Measurements from ENCODE around the gene WNT3A. TPM values are rescaled to one million over a fixed set of nuclear protein-coding genes. Genes with fewer than 3 reads are reported as not detected.
"Not testable (repeated sequence)": the region's sequence is repeated elsewhere in the genome, so short reads cannot be mapped to it uniquely, and the experiment has no call there.

WNT3A gene
- total and polyA plus RNA-seq, 9 of the 15 experiments (the other 6 are each of a cell fraction or from before 2014, with no cell fraction given): not detected

DNA sequence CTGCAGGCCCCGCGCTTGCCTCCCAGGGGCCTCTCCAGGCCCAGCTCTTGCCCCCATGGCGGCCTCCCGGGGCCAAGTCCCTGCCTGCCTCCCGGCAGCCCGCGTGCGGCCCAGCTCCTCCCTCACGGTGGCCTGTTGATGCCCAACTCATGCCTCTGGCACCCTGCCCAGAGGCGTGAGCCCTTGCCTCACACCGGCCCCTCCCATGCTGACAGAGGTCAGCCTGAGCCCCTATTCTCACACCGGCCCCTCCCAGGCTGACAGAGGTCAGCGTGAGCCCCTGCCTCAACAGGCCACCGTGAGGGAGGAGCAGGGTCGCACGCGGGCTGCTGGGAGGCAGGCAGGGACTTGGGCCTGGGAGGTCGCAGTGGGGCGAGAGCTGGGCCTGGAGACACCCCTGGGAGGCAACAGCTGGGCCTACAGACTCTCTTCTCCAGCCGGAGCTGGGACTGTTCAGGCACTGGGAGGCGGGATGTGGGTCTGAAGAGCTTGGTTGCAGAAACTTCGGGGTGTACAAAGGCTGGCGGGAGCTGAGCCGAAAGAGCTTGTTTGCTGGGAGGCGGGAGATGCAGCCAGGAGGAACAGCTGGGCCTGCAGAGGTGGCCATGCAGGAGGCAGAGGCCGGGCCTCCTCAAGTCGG, 35.0 kb upstream of the WNT3A start:
- H3K4me2 ChIP-seq (ENCODE audit: insufficient read depth, low read length); H4K20me1 ChIP-seq (replicated peaks; ENCODE audit: control insufficient read depth, insufficient read depth, low read length); CTCF ChIA-PET (ENCODE audit: low intra/inter-chr PET ratio); H3K27me3 ChIP-seq (ENCODE audit: control insufficient read depth in 2 of 2, insufficient read depth in 2 of 2, low read length in 2 of 2); H3K9me1 ChIP-seq (ENCODE audit: control insufficient read depth, insufficient read depth, low read length); H3K9me3 ChIP-seq (replicated peaks; ENCODE audit: control insufficient read depth, insufficient read depth, low read depth, low read length); DNase-seq (ENCODE audit: extremely low read depth in 1 of 4, low spot score in 3 of 4); H3K36me3 ChIP-seq (ENCODE audit: control insufficient read depth, insufficient read depth, low read length); FAIRE-seq; H2AFZ ChIP-seq (ENCODE audit: low read depth, low read length); in situ Hi-C loops (cut with MboI); BruUV-seq (replicated peaks); H3K4me3 ChIP-seq; H3K9ac ChIP-seq (ENCODE audit: insufficient read depth in 1 of 2, low read depth in 2 of 2, low read length in 2 of 2); ATAC-seq; H3K79me2 ChIP-seq (ENCODE audit: control insufficient read depth, insufficient read depth, low read length); intact Hi-C loops (cut with micrococcal nuclease); H3K27ac ChIP-seq (ENCODE audit: extremely low read depth, low read depth, low read length): not testable (repeated sequence)
- peaks cover 0 to 25% of the 10 kb centered on the region in 2 experiments; a peak in 2 of 5 replicates for H3K4me1 ChIP-seq (replicated peaks in 1 of 2; ENCODE audit: control insufficient read depth in 2 of 2, insufficient read depth in 2 of 2, low read length in 2 of 2)
- 74% methylated on average over 15 of the region's 27 CpGs for WGBS (ENCODE audit: insufficient coverage, low coverage, missing lambda C conversion rate)
- POLR2A ChIA-PET: interaction anchor here (0.6 kb wide), 1 partner anchor 123 kb away, joined by 3 read pairs; no protein-coding TSS in a partner anchor
- TF ChIP-seq NFIC (IDR thresholded peaks at IDR 0.05): 0 out of 2 replicates have a peak, but pooled peaks have one; percentile 33

DNA sequence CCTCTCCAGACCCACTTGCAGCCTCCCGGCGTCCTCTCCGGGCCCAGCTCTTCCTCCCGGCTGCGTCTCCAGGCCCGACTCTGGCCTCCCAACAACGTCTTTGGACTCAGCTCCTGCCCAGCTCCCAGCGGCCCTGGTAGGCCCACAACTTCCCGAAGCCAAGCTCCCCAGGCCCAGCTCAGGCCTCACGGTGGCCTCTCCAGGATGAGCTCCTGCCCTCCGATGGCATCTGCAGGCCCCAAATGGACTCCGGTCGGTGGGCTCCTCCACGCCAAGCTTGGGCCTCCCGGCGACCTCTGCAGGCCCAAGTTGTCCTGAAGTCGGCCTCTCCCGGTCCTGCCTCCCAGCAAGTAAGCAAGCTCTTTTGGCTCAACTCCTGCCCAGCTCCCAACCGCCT, 34.5 kb upstream of the WNT3A start:
- H3K9me3 ChIP-seq (replicated peaks; ENCODE audit: control insufficient read depth, insufficient read depth, low read depth, low read length); H3K36me3 ChIP-seq (ENCODE audit: control insufficient read depth, insufficient read depth, low read length); H3K9ac ChIP-seq (ENCODE audit: insufficient read depth in 1 of 2, low read depth in 2 of 2, low read length in 2 of 2); H2AFZ ChIP-seq (ENCODE audit: low read depth, low read length); intact Hi-C loops (cut with micrococcal nuclease); H3K4me3 ChIP-seq; H4K20me1 ChIP-seq (replicated peaks; ENCODE audit: control insufficient read depth, insufficient read depth, low read length); ATAC-seq; FAIRE-seq; H3K4me2 ChIP-seq (ENCODE audit: insufficient read depth, low read length); H3K79me2 ChIP-seq (ENCODE audit: control insufficient read depth, insufficient read depth, low read length); in situ Hi-C loops (cut with MboI); H3K27ac ChIP-seq (ENCODE audit: extremely low read depth, low read depth, low read length); H3K9me1 ChIP-seq (ENCODE audit: control insufficient read depth, insufficient read depth, low read length); BruUV-seq (replicated peaks); H3K27me3 ChIP-seq (ENCODE audit: control insufficient read depth in 2 of 2, insufficient read depth in 2 of 2, low read length in 2 of 2); DNase-seq (ENCODE audit: extremely low read depth in 1 of 4, low spot score in 3 of 4); CTCF ChIA-PET (ENCODE audit: low intra/inter-chr PET ratio): not testable (repeated sequence)
- TF ChIP-seq ZFX (CRISPR knock-in tag; IDR thresholded peaks at IDR 0.05): 0 out of 2 replicates have a peak, but pooled peaks have one; percentile 24
- POLR2A ChIA-PET: interaction anchor here (0.6 kb wide), 1 partner anchor 124 kb away, joined by 3 read pairs; no protein-coding TSS in a partner anchor
- WGBS (ENCODE audit: insufficient coverage, low coverage, missing lambda C conversion rate): 78% methylated on average over 6 of the region's 19 CpGs
- peaks cover 0 to 25% of the 10 kb centered on the region in 2 experiments; a peak in 2 of 5 replicates for H3K4me1 ChIP-seq (replicated peaks in 1 of 2; ENCODE audit: control insufficient read depth in 2 of 2, insufficient read depth in 2 of 2, low read length in 2 of 2)
